Stimulated activated CD4-positive, alpha-beta T cell treated with anti-CD3 and anti-CD28 coated beads, TNF-alpha, amount 100 ng/mL, for 4 hours (primary cell): ENCODE data around the gene GRM5.
"Not testable (repeated sequence)": the region's sequence is repeated elsewhere in the genome, so short reads cannot be mapped to it uniquely, and the experiment has no call there.

Experiments
- DNase-seq, 3 experiments: peaks; one replicate each; pipeline ENCODE4 v3.0.0-alpha.2; 2020; ENCODE audit warnings: low read depth in 3 of 3

Gene GRM5

GRCh38 chr11:88975441-88975840, 90.3 kb downstream of the GRM5 start:
- DNase-seq = not testable (repeated sequence)

DNA sequence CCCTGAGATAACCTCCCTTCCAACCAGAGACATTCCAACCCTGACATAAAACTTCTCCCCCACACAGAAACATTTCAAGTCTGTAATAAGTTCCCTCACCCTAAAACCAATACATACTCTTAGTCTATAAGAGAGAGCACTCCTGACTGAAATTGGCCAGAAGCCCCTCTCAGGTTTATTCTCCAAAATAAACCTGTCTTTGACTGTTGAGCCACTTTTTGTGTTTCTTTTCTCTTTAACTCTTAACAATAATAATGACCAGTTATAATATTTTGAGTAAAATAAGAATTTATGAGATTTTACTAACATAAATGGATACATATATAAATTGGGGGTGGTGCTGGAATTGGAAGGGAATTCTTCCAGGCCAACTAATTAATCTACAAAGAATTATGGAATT, 93.6 kb downstream of the GRM5 start:
- no peak for DNase-seq

GRCh38 chr11:88961621-88962020, 104.2 kb downstream of the GRM5 start:
- not testable (repeated sequence) for DNase-seq

DNA sequence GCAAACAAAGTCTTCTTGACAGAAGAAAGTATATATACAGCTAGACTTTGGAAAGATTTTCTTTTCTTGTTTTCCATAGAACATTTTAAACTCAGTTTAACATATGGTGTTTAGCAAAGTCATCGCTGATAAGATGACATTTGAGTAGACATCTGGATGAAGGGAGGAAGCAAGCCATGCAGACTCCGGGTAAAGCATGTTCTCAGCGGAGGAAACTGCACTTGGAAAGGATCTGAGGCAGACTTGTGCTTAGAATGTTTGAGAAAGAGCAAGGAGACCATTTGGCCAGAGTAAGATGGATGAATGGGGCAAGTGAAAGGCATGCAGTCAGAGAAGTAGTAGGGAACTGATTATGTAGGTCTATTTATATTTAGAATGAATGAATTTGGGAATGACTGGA, 105.9 kb downstream of the GRM5 start:
- DNase-seq = not testable (repeated sequence)

- DNase-seq = no peak
Measured at GRCh38 chr11:88950975-88951374, 114.8 kb downstream of the GRM5 start.

- DNase-seq = not testable (repeated sequence)
Measured at GRCh38 chr11:88948908-88949307, 116.9 kb downstream of the GRM5 start.

- not testable (repeated sequence) for DNase-seq
Measured at GRCh38 chr11:88947843-88948572, 117.8 kb downstream of the GRM5 start.

- not testable (repeated sequence) for DNase-seq
Measured at GRCh38 chr11:88929665-88930064, 136.1 kb downstream of the GRM5 start.

DNA sequence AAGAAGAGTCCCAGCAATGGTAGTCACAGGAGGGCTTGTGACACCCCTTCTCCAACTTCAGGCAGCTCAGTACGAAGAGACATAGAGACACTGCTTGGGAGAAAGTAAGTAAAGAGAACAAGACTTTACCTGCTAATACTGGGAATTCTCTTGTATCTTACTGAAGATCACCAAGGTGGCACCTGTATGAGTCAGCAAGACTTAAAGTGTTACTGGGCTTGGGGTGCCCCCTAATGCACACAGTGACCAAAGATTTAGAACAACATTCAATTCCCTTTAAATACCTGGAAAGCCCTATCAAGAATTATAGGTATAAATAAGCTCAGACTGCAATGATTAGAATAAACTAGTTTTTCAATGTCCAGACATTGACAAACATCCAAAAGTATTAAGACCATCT, 148.7 kb downstream of the GRM5 start:
- DNase-seq = not testable (repeated sequence)

GRCh38 chr11:88909500-88909899, 156.3 kb downstream of the GRM5 start:
- DNase-seq = no peak

GRCh38 chr11:88901436-88901835, 164.3 kb downstream of the GRM5 start:
- not testable (repeated sequence) for DNase-seq

DNA sequence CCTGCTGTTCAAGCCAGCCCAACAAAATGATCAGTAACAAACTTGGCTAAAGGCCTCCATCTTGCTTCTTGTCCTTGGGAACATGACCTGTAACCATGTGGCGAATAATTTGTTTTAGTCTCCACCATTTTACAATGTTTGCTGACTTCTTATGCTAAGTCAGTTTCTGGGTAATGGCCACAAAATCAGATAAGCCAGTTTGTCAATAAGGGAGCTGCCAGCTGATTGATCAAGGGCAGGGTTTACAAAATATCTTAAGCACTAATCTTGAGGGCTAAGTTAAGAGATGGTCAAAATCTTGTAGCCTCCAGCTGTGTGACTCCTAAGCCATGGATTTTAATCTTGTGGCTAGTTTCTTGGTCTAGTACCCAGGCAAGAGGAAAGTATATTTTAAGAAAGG, 176.9 kb downstream of the GRM5 start:
- DNase-seq = not testable (repeated sequence)

- no peak for DNase-seq
Measured at GRCh38 chr11:88886796-88887195, 179.0 kb downstream of the GRM5 start.

GRCh38 chr11:88882800-88883199, 183.0 kb downstream of the GRM5 start:
- not testable (repeated sequence) for DNase-seq

- DNase-seq = no peak
Measured at GRCh38 chr11:88861618-88862017, 204.2 kb downstream of the GRM5 start.

DNA sequence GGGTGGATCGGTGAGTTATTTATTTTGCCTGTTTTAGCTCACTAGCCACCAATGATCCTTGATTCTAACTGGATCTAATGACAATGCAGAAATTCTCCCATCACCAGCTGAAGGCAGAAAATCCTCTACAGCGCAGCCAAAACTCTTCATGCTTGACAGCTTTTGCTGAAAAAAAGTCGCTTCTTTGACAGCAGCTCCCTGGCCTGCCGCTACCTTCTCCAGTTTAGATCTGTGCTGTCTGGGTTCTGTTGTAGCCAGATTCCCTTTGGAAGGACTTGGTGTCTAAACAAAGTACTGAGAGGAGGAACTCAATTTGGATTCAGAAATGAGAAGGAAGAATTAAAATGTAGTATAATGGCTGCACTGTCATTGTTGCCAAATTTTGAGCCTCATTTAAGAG, 205.4 kb downstream of the GRM5 start:
- not testable (repeated sequence) for DNase-seq

GRCh38 chr11:88853963-88854362, 211.8 kb downstream of the GRM5 start:
- DNase-seq = not testable (repeated sequence)

DNA sequence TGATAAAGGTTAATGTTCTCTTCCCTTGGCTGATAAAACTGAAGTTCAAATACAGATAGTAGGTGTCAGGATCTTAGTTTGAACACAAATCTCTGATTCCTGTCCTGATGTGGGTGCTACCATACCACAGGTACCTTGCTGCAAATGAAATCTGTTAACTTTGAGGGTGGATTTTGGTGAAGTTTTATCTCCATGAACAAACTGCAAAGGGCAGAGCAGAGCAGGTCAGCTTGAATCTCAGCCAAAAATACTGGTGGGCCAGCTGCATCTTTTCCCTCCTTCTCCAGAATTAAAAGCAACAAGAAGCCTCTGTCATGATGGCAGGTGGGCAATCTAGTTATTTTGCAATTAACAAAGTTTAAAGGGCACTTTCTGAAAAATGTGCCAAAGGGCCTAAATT, 214.2 kb downstream of the GRM5 start:
- DNase-seq = not testable (repeated sequence)

- DNase-seq = not testable (repeated sequence)
Measured at GRCh38 chr11:88849773-88850172, 216.0 kb downstream of the GRM5 start.

DNA sequence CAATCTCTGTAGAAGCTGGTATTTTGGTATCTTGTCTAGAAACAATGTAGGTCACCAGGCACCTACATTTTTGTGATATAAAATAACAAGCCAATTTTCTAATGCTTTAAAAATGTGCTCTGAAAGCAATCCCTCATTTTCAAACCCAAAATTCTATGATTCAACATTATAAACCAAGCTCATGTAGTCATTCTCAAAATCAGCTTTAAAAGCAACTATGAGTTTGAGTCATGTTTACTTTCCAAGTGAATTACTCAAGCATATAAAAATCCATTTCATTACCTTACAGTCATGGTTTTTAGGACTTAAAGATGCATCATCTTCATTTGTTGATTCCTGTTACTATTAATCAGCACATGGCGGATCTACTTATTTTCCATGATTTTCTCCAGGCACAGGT, 216.4 kb downstream of the GRM5 start:
- no peak for DNase-seq

- not testable (repeated sequence) for DNase-seq
Measured at GRCh38 chr11:88846266-88846665, 219.5 kb downstream of the GRM5 start.

DNA sequence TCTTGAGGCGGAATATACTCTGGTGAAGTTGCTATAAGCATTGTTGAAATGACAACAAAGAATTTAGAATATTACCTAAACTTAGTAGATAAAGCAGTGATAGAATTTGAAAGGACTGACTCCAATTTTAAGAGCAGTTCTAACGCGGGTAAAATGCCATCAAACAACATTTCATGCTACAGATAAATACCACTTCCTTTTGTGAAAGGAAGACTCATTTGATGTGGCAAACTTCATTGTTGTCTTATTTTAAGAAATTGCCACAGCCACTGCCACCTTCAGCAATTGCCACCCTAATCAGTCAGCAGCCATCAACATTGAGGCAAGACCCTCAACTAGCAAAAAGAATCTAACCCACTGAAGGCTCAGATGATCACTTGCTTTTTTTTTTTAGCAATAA, 220.8 kb downstream of the GRM5 start:
- DNase-seq = not testable (repeated sequence)

GRCh38 chr11:88843766-88844426, 221.9 kb downstream of the GRM5 start:
- not testable (repeated sequence) for DNase-seq
